Measurements from ENCODE around the gene NKX6-2. TPM values are rescaled to one million over a fixed set of nuclear protein-coding genes. Genes with fewer than 3 reads are reported as not detected.

NKX6-2 gene
- total RNA-seq, 5 donors from 2014 or later (not counting 1 experiment from before 2014, with no cell fraction given) = not detected

Other genes with a start within 250 kb of the NKX6-2 start
- 10 to 100 TPM; 20.9 to 23.1 (median 22.9) TPM for gene INPP5A, start 248.4 kb downstream of the NKX6-2 start, total RNA-seq
- gene CFAP46, start 156.4 kb upstream of the NKX6-2 start, total RNA-seq = not detected